ENCODE measurements around the gene ZNF800. TPM values are rescaled to one million over a fixed set of nuclear protein-coding genes. Genes with fewer than 3 reads are reported as not detected.
A peak's percentile ranks its signal among the peaks of the same experiment; 100 is the strongest.

The ZNF800 gene
- 8.6 and 9.2 TPM in 2 replicates for polyA plus RNA-seq (2012; rRNA removed)
- polyA plus RNA-seq (2012; cell fraction: cytosol; rRNA removed): 10.2 TPM in 2 replicates
- polyA plus RNA-seq (2012; cell fraction: nucleus; rRNA removed): 36.8 and 38.9 TPM in 2 replicates

DNA sequence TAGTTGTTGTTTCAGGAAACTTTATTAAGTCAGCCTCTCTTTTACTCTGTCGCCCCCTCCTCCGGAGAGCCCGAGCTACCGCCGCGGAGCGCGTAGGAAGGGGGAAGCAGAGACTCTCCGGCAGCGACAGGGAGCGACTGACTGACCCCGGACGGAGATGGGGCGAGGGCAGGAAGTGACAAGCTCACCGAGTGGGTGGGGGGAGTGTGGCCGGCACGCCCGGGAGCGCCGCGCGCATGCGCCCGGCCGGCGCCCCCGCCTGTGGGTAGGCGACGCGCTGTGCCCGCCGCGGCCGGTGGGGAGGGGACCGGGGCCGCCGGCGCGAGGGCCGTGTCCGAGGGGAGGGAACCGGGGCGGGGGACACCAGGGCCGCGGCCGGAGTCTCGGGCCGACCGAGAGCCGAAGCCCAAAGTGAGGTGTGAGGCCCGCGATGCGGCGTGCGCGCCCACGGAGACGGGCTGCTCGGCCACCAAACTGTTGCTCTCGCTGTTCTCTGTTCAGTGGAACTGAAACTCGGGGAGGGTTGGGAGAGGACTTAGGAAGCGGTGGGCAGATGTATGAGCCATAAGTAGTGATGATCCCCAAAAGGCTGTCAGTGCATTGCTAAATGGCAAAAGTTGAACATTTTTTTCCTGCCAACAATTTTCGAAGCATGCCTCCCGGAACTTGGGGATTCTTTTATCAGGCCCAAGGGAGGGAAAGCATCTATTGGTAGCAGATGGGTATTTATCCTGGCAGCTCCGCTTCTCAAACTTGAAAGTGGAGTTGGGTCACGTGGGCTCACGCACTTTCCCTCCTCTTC, at the start of gene ZNF800:
TSS of gene ZNF800 (minus strand) at position 143 of the 802 bp plus-strand sequence. CDS start 1,151 bp downstream, outside the sequence.
- Histone ChIP-seq H2AFZ (ENCODE audit: low read depth) (peak within 1 kb of the TSS; percentile 97), H3K9me2 (no peaks in the 10 kb centered on the region), H3F3A (replicated peaks; ENCODE audit: insufficient read depth) (peaks cover 13% of the 10 kb centered on the region), H3K9ac (peak within 1 kb of the TSS; percentile 86), H3K27me3 (ENCODE audit: insufficient read depth) (no peaks in the 10 kb centered on the region), H3K79me2 (ENCODE audit: insufficient read depth) (peaks cover 46% of the 10 kb centered on the region), H3K9me3 (no peaks in the 10 kb centered on the region), H3K4me3 (ENCODE audit: low read depth in 2 of 2, low read length in 1 of 2) (peak within 1 kb of the TSS; percentile 97 to 98), H3K36me3 (replicated peaks in 1 of 2; ENCODE audit: control insufficient read depth in 1 of 2, insufficient read depth in 2 of 2, low read length in 1 of 2) (peaks cover 27 to 32% of the 10 kb centered on the region in 2 experiments), H3K4me1 (ENCODE audit: control insufficient read depth in 1 of 2, insufficient read depth in 2 of 2, low read depth in 1 of 2, low read length in 1 of 2) (peaks cover 28 to 29% of the 10 kb centered on the region in 2 experiments; a peak in 3 of 4 replicates), H3K27ac (ENCODE audit: low read depth in 2 of 2, low read length in 1 of 2) (peak within 1 kb of the TSS; percentile 86 to 90), H4K20me1 (ENCODE audit: insufficient read depth) (peaks cover 11% of the 10 kb centered on the region; the same call in 1 of the 2 replicates), H3K4me2 (peak within 1 kb of the TSS; percentile 90)
- peak; percentile 100 for DNase-seq
- ChIA-PET POLR2A (interaction anchor here (0.6 to 1.2 kb wide), 6 partner anchors 9 to 192 kb away, joined by 3 to 5 read pairs (median 4); partner anchors contain the start of gene GCC1), CTCF (interaction anchor here (0.6 to 2.3 kb wide), 12 partner anchors 9 to 817 kb away, joined by 3 to 17 read pairs (median 3); no protein-coding TSS in a partner anchor)
- 1% methylated on average over 46 of the region's 67 CpGs for WGBS (ENCODE audit: low lambda C conversion rate)
- no peak for TF ChIP-seq GATA2 (CRISPR knock-in tag; IDR thresholded peaks at IDR 0.05)
- TF ChIP-seq NFIC (IDR thresholded peaks at IDR 0.05; ENCODE audit: borderline replicate concordance): no peak
- no peak; the same call in 1 of the 2 replicates for TF ChIP-seq RCOR1 (IDR thresholded peaks at IDR 0.05; ENCODE audit: low read length)
- TF ChIP-seq TCF12 (IDR thresholded peaks at IDR 0.05): no peak
- no peak for TF ChIP-seq CTCF (IDR thresholded peaks at IDR 0.05)
- TF ChIP-seq ELF1 (IDR thresholded peaks at IDR 0.05): peak; percentile 52
- TF ChIP-seq RAD21 (IDR thresholded peaks at IDR 0.05; ENCODE audit: low read length): no peak
- no peak for TF ChIP-seq JUND (IDR thresholded peaks at IDR 0.05)
- no peak for TF ChIP-seq TEAD4 (IDR thresholded peaks at IDR 0.05; ENCODE audit: borderline replicate concordance, insufficient read depth)
- TF ChIP-seq IRF3 (IDR thresholded peaks at IDR 0.05; ENCODE audit: low read depth, low read length): no peak
- TF ChIP-seq USF2 (IDR thresholded peaks at IDR 0.05; ENCODE audit: borderline replicate concordance, low read depth, low read length): peak; percentile 63; the same call in 1 of the 2 replicates
- TF ChIP-seq CHD2 (IDR thresholded peaks at IDR 0.05; ENCODE audit: low read length, partially characterized antibody): peak; percentile 80
- TF ChIP-seq MEF2A (IDR thresholded peaks at IDR 0.05; ENCODE audit: borderline replicate concordance, low read depth): no peak
- TF ChIP-seq, protein P1, sequence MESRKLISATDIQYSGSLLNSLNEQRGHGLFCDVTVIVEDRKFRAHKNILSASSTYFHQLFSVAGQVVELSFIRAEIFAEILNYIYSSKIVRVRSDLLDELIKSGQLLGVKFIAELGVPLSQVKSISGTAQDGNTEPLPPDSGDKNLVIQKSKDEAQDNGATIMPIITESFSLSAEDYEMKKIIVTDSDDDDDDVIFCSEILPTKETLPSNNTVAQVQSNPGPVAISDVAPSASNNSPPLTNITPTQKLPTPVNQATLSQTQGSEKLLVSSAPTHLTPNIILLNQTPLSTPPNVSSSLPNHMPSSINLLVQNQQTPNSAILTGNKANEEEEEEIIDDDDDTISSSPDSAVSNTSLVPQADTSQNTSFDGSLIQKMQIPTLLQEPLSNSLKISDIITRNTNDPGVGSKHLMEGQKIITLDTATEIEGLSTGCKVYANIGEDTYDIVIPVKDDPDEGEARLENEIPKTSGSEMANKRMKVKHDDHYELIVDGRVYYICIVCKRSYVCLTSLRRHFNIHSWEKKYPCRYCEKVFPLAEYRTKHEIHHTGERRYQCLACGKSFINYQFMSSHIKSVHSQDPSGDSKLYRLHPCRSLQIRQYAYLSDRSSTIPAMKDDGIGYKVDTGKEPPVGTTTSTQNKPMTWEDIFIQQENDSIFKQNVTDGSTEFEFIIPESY (IDR thresholded peaks at IDR 0.05; ENCODE audit: borderline replicate concordance, low read depth): no peak
- TF ChIP-seq SMC3 (IDR thresholded peaks at IDR 0.05; ENCODE audit: low read depth, low read length): peak; percentile 4; the same call in 1 of the 2 replicates
- TF ChIP-seq PBX3 (IDR thresholded peaks at IDR 0.05): no peak; the same call in 1 of the 2 replicates
- TF ChIP-seq EP300 (IDR thresholded peaks at IDR 0.05; ENCODE audit: borderline replicate concordance in 1 of 2, low read depth in 1 of 2, low read length in 1 of 2): no peak
- TF ChIP-seq, protein P2, sequence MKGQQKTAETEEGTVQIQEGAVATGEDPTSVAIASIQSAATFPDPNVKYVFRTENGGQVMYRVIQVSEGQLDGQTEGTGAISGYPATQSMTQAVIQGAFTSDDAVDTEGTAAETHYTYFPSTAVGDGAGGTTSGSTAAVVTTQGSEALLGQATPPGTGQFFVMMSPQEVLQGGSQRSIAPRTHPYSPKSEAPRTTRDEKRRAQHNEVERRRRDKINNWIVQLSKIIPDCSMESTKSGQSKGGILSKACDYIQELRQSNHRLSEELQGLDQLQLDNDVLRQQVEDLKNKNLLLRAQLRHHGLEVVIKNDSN (IDR thresholded peaks at IDR 0.05; ENCODE audit: borderline replicate concordance, low read depth): peak; percentile 90
- TF ChIP-seq RXRA (IDR thresholded peaks at IDR 0.05; ENCODE audit: borderline replicate concordance, low read depth): no peak
